HG03354 (cell line): Measurements from ENCODE around the gene DBR1.

Experiments
- ATAC-seq: cut with Tn5 transposase; IDR thresholded peaks from one replicate; pipeline ENCODE4 v1.9.1; 2021; ENCODE audit warnings: mild to moderate bottlenecking; ENCODE audit not compliant: unreplicated experiment, poor library complexity, severe bottlenecking

The DBR1 gene

DNA sequence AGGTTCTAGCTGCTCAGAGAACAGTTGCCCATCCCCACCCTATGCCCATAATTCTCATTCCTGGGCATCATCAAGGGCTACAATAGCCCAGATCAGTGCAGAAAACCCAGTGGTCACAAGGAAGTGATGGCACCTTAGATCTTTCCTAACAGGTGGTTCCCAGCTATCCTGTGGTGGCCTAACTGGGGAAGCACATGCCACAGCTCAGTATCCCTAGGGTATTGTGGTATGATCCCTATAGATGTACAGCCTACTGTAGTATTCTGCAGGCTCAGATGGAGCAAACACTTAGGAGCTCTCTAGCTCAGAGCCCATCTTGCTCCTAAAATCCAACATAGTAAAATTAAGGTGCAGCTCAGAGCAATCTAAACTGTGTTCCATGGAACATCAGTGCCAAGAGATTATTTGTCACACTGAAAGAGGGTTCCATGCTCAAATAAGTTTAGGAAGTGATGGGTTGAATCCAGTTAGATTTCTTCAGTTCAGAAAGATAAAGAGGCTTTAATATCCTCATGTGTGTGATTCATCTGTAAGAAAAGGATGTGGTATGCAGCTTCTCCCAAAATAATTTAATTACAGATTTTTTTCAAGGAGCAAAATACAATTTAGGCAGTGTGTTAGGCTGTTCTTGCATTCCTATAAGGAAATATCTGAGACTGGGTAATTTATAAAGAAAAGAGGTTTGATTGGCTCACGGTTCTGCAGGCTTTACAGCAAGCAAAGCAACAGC lies 46.9 kb downstream of the DBR1 start:
- ATAC-seq, result no peak

DNA sequence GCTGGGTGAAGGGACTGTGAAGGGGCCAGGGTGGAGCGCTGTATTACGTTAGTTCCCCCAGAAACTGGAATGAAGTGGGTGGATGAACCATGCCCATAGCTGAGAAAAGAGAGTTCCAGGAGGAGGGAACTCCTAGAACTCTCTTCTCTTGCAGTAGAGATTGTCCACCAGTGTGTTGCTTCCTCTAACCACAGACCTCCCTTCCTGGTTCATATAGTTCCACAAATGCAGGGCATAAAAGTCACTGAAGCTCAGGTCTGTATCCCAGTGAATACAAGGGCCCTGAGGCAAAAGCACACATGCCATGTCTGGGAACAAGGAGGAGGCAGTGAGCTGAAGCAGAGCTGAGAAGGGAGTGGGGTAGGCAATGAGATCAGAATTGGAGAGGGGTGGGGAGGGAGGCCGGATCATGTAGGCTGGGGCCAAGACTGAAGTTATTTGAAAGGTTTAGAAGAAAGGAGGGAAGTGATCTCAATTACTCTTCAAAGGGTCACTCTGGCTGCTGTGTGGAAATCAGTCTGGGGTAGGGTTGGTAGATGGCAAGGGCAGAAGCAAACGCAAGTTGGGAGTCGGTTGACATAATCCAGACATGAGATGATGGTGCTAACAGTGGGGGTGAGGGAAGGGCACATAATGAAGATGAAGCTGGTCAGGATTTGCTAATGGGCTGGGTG lies 49.0 kb downstream of the DBR1 start:
- ATAC-seq, result no peak

DNA sequence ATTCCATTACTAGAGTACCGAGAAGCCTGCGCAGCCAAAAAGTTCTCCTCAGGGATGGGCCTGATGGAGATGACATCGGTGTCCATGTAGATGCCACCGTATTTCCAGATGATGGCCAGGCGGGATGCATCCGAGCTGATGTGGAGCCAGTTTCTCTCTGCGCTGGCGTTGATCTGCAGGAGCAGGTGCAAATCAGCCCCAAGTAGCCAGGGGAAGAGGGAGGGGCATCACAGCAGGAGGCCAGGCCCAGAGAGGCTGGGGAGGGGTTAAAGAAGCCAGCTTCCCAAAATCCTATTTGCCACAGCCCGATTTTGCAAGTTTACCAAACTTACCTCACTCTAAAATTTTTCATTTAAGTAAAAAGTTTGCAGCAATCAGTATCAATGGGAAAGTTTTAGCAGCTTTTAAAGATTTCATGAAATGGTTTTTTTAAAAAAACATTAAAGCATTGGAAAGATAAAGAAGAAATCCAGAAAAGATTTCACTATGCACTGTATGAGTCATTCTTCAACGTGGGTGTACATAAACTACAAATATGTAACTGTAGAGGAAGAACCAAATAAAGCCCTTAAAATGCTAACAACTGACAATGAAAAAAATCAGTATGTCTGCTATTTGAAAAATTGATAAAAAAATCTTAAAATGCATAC lies 49.9 kb downstream of the DBR1 start:
- ATAC-seq, result no peak

DNA sequence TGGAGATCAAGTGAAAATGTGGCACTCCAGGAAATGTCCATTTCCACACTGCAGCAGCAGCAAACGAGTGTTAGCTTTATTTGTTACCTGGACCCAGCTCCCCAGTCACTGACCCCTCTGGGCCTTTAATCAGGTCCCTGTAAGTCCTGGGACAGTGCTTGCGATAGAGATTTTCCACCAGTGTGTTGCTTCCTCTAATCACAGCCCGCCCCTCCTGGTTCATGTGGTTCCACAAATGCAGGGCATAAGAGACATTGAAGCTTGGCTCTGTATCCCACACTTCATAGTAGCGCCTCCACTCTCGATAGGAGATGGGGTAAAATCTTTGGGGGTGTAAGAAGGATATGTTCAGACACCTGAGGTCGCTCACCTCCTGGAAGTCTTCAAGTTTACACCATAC lies 50.5 kb downstream of the DBR1 start:
- ATAC-seq, result no peak

DNA sequence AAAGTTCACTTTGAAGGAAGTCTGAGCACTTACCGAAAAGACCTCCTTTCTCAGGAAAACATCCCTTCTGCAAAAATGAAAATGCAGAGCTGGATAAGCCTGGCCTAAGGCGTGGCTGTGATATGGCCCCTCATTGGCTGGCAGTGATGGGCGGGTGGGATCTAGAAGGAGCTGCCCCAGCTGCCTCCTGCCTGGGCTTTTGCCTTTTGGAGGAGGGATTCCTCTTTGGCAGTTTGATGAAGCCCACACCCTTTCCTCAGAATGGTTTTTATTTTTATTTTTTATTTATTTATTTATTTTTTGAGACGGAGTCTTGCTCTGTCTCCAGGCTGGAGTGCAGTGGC lies 55.3 kb downstream of the DBR1 start:
- no peak for ATAC-seq

DNA sequence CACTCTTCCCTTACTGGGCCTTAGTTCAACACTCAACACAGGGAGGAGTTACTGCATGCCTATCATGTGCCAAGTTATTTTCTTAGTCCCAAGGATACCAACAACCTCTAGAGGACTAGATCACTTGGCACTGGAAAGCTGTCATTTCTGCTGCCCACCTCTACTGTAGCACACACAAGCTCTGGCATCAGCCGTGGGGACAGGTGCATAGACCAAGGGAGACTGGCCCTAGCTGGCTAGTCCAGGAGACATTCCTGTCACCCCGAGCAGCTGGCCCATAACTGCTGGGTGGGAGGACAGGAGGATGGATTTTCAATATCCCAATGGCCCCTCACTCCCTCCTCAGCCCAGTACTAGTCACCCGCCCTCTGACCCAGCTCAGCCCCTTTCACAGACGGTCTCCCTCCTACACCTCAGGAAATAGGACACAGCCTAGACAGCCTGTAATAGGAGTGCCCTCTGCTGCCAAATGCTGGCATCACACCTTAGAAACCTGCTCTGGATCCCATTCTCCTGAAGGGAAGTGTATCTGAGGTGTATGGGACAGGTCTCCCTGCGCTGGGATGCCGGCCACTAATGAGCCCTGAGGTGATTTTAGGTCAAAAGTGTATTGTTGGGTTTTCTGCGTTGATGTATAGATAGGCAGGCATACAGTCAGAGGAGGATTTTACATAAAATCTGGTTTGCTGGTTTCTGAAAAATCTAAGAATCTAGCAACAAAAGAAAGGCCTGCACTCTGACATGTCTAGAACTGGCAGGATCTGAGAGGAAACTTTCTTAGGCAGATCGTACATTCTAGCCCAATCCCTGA lies 55.9 kb downstream of the DBR1 start:
- peak; percentile 72 for ATAC-seq

DNA sequence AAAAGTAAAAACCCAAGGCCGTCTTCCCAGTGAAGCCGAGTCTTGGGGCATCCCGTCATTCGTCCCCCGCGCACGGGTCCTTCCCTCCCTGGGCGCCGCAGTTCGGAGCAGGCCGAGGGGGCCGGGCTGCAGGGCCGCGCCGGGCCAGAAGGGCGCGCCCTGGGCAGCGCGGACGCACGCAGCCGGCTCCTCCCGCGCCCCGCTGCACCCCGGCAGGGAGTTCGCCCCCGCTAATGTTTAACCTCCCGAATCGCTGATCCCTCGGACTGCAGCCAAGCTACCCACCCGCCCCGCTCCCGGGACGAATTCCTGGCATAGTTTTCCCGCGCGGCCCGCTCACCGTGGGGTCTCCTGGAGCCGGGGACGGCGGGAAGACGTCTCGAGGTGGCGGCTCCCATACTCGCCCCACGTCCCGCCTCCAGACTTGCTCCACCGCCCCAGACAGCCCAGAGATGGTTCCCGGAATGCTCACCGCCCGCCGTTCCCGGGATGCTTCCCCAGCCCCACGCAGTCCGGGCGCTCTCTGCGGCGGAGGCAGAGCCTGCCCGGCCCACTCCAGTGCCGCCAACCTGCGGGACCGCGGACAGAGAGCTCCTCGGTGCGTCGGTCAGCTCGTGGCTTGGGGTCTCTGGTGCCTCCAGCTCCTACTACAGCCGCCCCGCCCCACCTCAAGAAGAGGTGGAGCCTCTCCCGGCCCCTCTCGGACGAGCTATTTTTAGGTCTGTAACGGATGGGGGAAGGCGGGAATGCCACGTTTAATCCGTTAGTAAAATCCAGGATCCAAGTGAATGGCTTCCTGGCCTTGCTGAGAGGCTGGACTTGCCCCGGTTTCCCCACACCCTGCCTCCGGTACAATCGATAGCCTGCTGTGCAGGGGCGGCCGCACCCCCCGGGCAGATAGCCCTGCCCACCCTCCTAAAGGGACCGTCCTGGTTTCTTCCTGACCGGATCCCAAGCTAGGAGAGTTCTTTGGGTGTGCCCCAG lies 59.4 kb downstream of the DBR1 start, which contains the start of gene DZIP1L:
DZIP1L (minus strand) TSS at position 621 of the 984 bp plus-strand sequence. CDS start 11,637 bp downstream, outside the sequence.
- peak; percentile 88 for ATAC-seq

DNA sequence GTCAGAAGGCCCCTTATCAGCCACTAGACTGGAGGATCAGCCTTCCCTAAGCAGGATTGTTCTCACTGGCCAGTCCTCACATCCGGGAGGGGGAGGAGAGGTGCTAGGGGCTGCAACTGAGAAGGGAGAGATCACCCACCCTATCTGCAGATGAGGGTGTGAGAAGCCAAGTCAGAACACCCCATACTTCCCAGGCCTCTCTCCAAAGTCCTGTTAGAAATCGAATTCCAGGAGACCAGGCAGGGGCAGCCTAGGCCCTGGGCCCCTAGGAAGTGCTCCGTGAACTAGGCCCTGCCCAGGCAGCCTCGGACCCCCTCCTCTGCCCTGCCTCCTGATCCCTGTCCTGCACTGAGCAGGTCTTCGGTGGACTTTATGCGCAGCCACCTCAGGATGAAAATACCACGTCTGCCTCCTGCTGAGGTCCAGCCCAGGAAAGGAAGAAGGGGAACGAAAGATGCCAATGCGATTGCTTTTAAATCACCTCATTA lies 60.2 kb downstream of the DBR1 start:
- no peak for ATAC-seq

DNA sequence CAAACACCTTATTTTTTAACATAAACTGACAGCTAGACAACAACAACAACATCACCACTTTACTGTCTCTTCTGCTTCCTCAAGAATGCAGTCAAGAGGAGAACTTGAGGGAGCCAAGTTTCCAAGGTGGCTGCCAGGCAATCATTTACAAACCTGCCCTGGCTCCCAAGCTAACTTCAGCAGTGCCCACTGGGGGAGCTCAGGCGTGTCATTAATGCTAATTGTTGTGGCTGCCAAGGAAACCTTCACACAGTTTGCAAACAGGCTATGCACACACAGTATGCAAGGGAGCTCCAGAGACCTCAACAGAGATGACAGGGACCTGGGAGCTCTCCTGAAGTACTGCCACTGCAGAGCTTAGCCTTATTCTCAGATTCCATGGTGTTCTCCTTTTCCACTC lies 61.4 kb downstream of the DBR1 start:
- no peak for ATAC-seq

DNA sequence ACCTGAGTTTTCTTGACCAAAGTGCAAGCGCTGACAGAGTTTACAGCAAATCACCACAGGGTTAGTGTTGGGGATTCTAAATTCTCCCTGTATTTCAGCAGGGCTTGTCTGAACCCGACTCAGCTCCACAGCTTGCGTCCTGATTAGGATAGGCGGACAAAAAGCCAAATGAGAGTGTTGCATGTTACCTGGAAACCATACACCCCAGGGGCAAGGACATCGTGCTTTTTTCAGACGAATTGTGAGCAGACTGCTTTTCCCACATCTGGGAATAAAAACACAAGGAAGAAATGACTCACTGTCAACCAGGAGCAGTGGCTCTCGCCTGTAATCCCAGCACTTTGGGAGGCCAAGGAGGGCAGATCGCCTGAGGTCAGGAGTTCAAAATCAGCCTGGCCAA lies 62.4 kb downstream of the DBR1 start:
- no peak for ATAC-seq
